ENCODE data around the gene B3GNT4. TPM values are rescaled to one million over a fixed set of nuclear protein-coding genes. Genes with fewer than 3 reads are reported as not detected.

The B3GNT4 gene
- total and polyA plus RNA-seq, 2 of the 13 experiments (the other 11 are each of a cell fraction or from before 2014, with no cell fraction given), result 0.04 to 0.21 TPM

DNA sequence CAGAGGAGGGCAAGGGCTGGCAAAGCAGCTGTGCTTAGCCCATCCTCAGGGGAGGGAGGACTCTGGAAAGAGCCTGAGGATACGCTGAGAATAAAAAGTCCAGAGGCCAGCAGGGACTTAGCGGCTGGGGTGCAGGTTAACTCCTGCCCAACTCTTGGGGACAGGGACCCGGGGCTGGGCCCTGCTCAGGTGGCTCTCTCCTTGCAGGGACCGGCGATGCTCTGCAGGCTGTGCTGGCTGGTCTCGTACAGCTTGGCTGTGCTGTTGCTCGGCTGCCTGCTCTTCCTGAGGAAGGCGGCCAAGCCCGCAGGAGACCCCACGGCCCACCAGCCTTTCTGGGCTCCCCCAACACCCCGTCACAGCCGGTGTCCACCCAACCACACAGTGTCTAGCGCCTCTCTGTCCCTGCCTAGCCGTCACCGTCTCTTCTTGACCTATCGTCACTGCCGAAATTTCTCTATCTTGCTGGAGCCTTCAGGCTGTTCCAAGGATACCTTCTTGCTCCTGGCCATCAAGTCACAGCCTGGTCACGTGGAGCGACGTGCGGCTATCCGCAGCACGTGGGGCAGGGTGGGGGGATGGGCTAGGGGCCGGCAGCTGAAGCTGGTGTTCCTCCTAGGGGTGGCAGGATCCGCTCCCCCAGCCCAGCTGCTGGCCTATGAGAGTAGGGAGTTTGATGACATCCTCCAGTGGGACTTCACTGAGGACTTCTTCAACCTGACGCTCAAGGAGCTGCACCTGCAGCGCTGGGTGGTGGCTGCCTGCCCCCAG, 2.8 kb downstream of the B3GNT4 start:
- peak; percentile 10 for ATAC-seq
- BruUV-seq (replicated peaks), result no TSS peak
- FAIRE-seq, result no peak
- POLR2A ChIA-PET, result interaction anchor here (1.6 kb wide), 1 partner anchor 19 kb away, joined by 3 read pairs; no protein-coding TSS in a partner anchor
- no peaks in the 10 kb centered on the region for H3K9me3 ChIP-seq (ENCODE audit: low read length)
- CTCF ChIA-PET (ENCODE audit: low intra/inter-chr PET ratio, low total read pairs), result no interaction called here
- H3K27me3 ChIP-seq (ENCODE audit: control insufficient read depth in 1 of 2, insufficient read depth in 2 of 2, low read length in 2 of 2), result peaks cover 6 to 36% of the 10 kb centered on the region in 2 experiments
- H3K27ac ChIP-seq (ENCODE audit: extremely low read length, insufficient read depth, low read length), result no peak overlapping the region
- peaks cover 10% of the 10 kb centered on the region for H3K4me1 ChIP-seq (ENCODE audit: insufficient read depth, low read length)
- H3K9ac ChIP-seq (ENCODE audit: insufficient read depth, low read depth, low read length), result no peak overlapping the region
- H3K79me2 ChIP-seq (ENCODE audit: insufficient read depth, low read length), result no peaks in the 10 kb centered on the region
- no peak overlapping the region for H3K4me3 ChIP-seq (replicated peaks in 1 of 3; ENCODE audit: insufficient read depth in 1 of 3, low read depth in 2 of 3, low read length in 3 of 3)
- no peak overlapping the region for H2AFZ ChIP-seq (ENCODE audit: low read length)
- in situ Hi-C loops (cut with HindIII; ENCODE audit: extremely low pct_ligation_motif_present, low pct_unique_long_range_greater_than_20kb), result no loop called here
- DNase-seq (ENCODE audit: low spot score), result no peak
- WGBS (ENCODE audit: low lambda C conversion rate), result 90% methylated on average over 13 of the region's 27 CpGs
- no peak overlapping the region for H3K4me2 ChIP-seq (ENCODE audit: low read depth, low read length)
- H4K20me1 ChIP-seq (ENCODE audit: insufficient read depth, low read length), result 0 out of 2 replicates have a peak, but pooled peaks cover 2% of the 10 kb centered on the region
- intact Hi-C loops (cut with micrococcal nuclease; ENCODE audit: unreplicated experiment), result no loop called here
- peaks cover 10 to 21% of the 10 kb centered on the region in 2 experiments for H3K36me3 ChIP-seq (replicated peaks in 1 of 2; ENCODE audit: control insufficient read depth in 1 of 2, insufficient read depth in 2 of 2, low read length in 2 of 2)
- no peak for TF ChIP-seq FOXO1 (CRISPR knock-in tag; IDR thresholded peaks at IDR 0.05)
- peak; percentile 95 for TF ChIP-seq AGO2 (optimal IDR thresholded peaks at IDR 0.05; ENCODE audit: low read depth, low read length)
- TF ChIP-seq, protein P1, sequence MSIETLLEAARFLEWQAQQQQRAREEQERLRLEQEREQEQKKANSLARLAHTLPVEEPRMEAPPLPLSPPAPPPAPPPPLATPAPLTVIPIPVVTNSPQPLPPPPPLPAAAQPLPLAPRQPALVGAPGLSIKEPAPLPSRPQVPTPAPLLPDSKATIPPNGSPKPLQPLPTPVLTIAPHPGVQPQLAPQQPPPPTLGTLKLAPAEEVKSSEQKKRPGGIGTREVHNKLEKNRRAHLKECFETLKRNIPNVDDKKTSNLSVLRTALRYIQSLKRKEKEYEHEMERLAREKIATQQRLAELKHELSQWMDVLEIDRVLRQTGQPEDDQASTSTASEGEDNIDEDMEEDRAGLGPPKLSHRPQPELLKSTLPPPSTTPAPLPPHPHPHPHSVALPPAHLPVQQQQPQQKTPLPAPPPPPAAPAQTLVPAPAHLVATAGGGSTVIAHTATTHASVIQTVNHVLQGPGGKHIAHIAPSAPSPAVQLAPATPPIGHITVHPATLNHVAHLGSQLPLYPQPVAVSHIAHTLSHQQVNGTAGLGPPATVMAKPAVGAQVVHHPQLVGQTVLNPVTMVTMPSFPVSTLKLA (IDR thresholded peaks at IDR 0.05), result no peak
- TF ChIP-seq ZNF207 (IDR thresholded peaks at IDR 0.05; ENCODE audit: borderline replicate concordance), result no peak
- peak; percentile 31 for TF ChIP-seq RBM22 (optimal IDR thresholded peaks at IDR 0.05; ENCODE audit: low read length)
- TF ChIP-seq ZBTB38 (CRISPR knock-in tag; IDR thresholded peaks at IDR 0.05), result 0 out of 2 replicates have a peak, but pooled peaks have one; percentile 39
- TF ChIP-seq ZNF33B (CRISPR knock-in tag; IDR thresholded peaks at IDR 0.05), result no peak
- peak in 1 of 2 experiments; percentile 47; a peak in 1 of 4 replicates for TF ChIP-seq POLR2A (IDR thresholded peaks at IDR 0.05; ENCODE audit: insufficient read depth in 1 of 2, low read depth in 2 of 2, low read length in 2 of 2)
- TF ChIP-seq, protein P2, sequence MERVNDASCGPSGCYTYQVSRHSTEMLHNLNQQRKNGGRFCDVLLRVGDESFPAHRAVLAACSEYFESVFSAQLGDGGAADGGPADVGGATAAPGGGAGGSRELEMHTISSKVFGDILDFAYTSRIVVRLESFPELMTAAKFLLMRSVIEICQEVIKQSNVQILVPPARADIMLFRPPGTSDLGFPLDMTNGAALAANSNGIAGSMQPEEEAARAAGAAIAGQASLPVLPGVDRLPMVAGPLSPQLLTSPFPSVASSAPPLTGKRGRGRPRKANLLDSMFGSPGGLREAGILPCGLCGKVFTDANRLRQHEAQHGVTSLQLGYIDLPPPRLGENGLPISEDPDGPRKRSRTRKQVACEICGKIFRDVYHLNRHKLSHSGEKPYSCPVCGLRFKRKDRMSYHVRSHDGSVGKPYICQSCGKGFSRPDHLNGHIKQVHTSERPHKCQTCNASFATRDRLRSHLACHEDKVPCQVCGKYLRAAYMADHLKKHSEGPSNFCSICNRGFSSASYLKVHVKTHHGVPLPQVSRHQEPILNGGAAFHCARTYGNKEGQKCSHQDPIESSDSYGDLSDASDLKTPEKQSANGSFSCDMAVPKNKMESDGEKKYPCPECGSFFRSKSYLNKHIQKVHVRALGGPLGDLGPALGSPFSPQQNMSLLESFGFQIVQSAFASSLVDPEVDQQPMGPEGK (CRISPR knock-in tag; IDR thresholded peaks at IDR 0.05), result no peak
- TF ChIP-seq, protein P3, sequence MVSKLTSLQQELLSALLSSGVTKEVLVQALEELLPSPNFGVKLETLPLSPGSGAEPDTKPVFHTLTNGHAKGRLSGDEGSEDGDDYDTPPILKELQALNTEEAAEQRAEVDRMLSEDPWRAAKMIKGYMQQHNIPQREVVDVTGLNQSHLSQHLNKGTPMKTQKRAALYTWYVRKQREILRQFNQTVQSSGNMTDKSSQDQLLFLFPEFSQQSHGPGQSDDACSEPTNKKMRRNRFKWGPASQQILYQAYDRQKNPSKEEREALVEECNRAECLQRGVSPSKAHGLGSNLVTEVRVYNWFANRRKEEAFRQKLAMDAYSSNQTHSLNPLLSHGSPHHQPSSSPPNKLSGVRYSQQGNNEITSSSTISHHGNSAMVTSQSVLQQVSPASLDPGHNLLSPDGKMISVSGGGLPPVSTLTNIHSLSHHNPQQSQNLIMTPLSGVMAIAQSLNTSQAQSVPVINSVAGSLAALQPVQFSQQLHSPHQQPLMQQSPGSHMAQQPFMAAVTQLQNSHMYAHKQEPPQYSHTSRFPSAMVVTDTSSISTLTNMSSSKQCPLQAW (CRISPR knock-in tag; IDR thresholded peaks at IDR 0.05), result no peak
- TF ChIP-seq KLF15 (CRISPR knock-in tag; IDR thresholded peaks at IDR 0.05; ENCODE audit: borderline replicate concordance), result no peak
- TF ChIP-seq NRL (CRISPR knock-in tag; IDR thresholded peaks at IDR 0.05; ENCODE audit: borderline replicate concordance), result peak; percentile 24; the same call in 1 of the 2 replicates
- no peak for TF ChIP-seq ZKSCAN5 (CRISPR knock-in tag; IDR thresholded peaks at IDR 0.05)
- peak; percentile 79 for TF ChIP-seq AGO1 (IDR thresholded peaks at IDR 0.05; ENCODE audit: low read depth, low read length, poor library complexity, severe bottlenecking)
- no peak for TF ChIP-seq NR2F6 (IDR thresholded peaks at IDR 0.05)
- no peak for TF ChIP-seq NR2F6 (CRISPR knock-in tag; IDR thresholded peaks at IDR 0.05)
- no peak for TF ChIP-seq MYNN (CRISPR knock-in tag; IDR thresholded peaks at IDR 0.05; ENCODE audit: low read depth)
- no peak for TF ChIP-seq CCDC6 (CRISPR knock-in tag; IDR thresholded peaks at IDR 0.05)
- TF ChIP-seq PAF1 (CRISPR knock-in tag; IDR thresholded peaks at IDR 0.05), result peak; percentile 84; the same call in 1 of the 2 replicates
- TF ChIP-seq SKI (IDR thresholded peaks at IDR 0.05; ENCODE audit: partially characterized antibody), result no peak

Measured in HepG2 (cell line).